ENCODE data around the gene SLC4A1. TPM values are rescaled to one million over a fixed set of nuclear protein-coding genes. Genes with fewer than 3 reads are reported as not detected.
"Not testable (repeated sequence)": the region's sequence is repeated elsewhere in the genome, so short reads cannot be mapped to it uniquely, and the experiment has no call there.

Gene SLC4A1
- total RNA-seq, 2 experiments from 2014 or later = not detected

- POLR2A ChIA-PET = interaction anchor here (0.5 to 1.2 kb wide), 3 partner anchors 11 to 38 kb away, joined by 3 to 5 read pairs (median 4); no protein-coding TSS in a partner anchor
Observed at GRCh38 chr17:44258811-44259351, 9.1 kb downstream of the SLC4A1 start.

DNA sequence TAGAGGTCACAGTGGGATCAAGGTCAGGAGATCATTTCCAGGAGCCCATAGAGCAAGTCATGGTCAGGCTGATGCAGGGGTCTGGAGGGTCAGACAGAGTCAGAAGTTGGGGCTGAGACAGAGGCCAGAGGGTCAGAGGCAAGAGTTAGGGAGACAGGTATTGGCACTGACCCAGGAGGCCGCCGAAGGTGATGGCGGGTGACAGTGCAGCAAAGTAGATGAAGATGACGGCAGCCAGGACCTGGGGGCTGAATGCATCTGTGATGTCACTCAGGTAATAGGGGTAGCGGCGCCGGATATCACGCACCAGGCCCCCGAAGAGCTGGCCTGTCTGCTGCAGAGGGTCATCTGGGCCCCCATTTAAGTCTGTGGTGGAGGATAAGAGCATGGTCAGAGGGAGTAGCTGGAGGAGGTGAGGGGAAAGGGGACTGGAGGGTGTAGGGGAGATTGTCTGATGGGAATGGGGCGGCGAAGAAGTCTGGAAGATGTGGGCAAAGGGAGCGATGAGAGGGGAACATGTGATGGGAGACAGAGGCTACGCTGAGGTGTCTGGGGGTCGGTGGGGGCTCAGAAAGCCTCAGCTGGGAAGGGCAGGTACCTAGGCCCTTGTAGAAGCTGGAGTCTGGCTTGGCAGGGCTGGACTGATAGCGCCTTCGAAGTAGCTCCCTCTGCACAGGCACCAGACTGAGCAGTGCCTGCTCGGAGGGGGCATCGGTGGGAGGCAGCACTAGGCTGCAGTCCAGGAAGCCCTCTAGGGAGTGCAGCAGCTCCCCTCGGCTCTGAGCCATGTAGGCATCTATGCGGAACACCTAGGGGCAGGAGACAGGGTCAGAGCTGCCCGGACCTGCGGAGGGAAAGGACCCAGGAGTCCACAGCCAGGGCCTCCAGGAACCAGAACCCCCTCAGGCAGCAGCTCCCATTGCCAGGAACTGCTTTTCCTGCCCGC lies 9.8 kb downstream of the SLC4A1 start:
- Mint-ChIP-seq H3K9me3 (no peaks in the 10 kb centered on the region), H3K36me3 (no peaks in the 10 kb centered on the region), H3K27me3 (peaks cover 2% of the 10 kb centered on the region), H3K27ac (no peak overlapping the region), H3K4me1 (no peaks in the 10 kb centered on the region), H3K4me3 (no peak overlapping the region)
- DNase-seq = no peak
- POLR2A ChIA-PET = interaction anchor here (1.2 kb wide), 1 partner anchor 37 kb away, joined by 4 read pairs; no protein-coding TSS in a partner anchor
- ATAC-seq (ENCODE audit: low read depth) = no peak

More at GRCh38 chr17:44258811-44259351, 9.1 kb downstream of the SLC4A1 start:
- Mint-ChIP-seq H3K9me3 (no peaks in the 10 kb centered on the region), H3K4me1 (peaks cover 5% of the 10 kb centered on the region), H3K4me3 (no peak overlapping the region), H3K27me3 (peaks cover 2% of the 10 kb centered on the region), H3K27ac (no peak overlapping the region), H3K36me3 (no peaks in the 10 kb centered on the region)
- ATAC-seq (ENCODE audit: low read depth) (no peak), DNase-seq (no peak)

DNA sequence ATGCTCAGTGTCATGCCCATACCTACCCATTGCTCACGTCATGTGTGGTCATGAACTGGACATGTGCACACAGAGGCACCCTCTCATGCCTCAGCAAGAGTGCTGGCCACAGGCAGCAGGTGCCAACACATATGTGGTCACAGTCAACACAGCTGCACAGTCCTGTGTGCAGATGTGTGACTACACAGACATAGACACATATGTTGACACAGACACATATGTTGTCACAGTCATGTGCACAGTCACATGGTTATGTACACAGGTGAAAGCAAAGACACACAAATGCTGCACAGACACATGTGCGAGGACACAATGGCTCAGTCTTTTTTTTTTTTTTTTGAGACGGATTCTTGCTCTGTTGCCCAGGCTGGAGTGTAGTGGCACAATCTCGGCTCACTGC lies 11.3 kb downstream of the SLC4A1 start:
- Mint-ChIP-seq H3K9me3 (no peaks in the 10 kb centered on the region), H3K4me3 (no peak overlapping the region), H3K27ac (no peak overlapping the region), H3K36me3 (no peaks in the 10 kb centered on the region), H3K27me3 (peaks cover 4% of the 10 kb centered on the region), H3K4me1 (no peaks in the 10 kb centered on the region)
- no peak for DNase-seq
- POLR2A ChIA-PET = no interaction called here
- no peak for ATAC-seq (ENCODE audit: low read depth)

- POLR2A ChIA-PET = no interaction called here
- Mint-ChIP-seq H3K36me3 (no peaks in the 10 kb centered on the region), H3K4me1 (no peaks in the 10 kb centered on the region), H3K27ac (no peak overlapping the region), H3K27me3 (peaks cover 4% of the 10 kb centered on the region), H3K9me3 (no peaks in the 10 kb centered on the region), H3K4me3 (no peak overlapping the region)
- no peak for ATAC-seq (ENCODE audit: low read depth)
- DNase-seq = no peak
Observed at GRCh38 chr17:44255915-44256314, 12.0 kb downstream of the SLC4A1 start.

- Mint-ChIP-seq H3K4me3 (no peak overlapping the region), H3K4me1 (no peaks in the 10 kb centered on the region), H3K27me3 (peaks cover 4% of the 10 kb centered on the region), H3K9me3 (no peaks in the 10 kb centered on the region), H3K27ac (no peak overlapping the region), H3K36me3 (no peaks in the 10 kb centered on the region)
- POLR2A ChIA-PET = no interaction called here
- DNase-seq = no peak
- ATAC-seq (ENCODE audit: low read depth) = no peak
Observed at GRCh38 chr17:44254361-44255095, 13.4 kb downstream of the SLC4A1 start.

- H3K9me3 Mint-ChIP-seq = no peaks in the 10 kb centered on the region
- POLR2A ChIA-PET = no interaction called here
- no peak overlapping the region for H3K27ac Mint-ChIP-seq
- peaks cover 4% of the 10 kb centered on the region for H3K27me3 Mint-ChIP-seq
- H3K4me3 Mint-ChIP-seq = no peak overlapping the region
- H3K36me3 Mint-ChIP-seq = no peaks in the 10 kb centered on the region
- DNase-seq (no peak), ATAC-seq (ENCODE audit: low read depth) (no peak)
- peaks cover 7% of the 10 kb centered on the region for H3K4me1 Mint-ChIP-seq
Observed at GRCh38 chr17:44253006-44253405, 14.9 kb downstream of the SLC4A1 start.

GRCh38 chr17:44251062-44251461 lies 16.9 kb downstream of the SLC4A1 start:
- DNase-seq = no peak
- Mint-ChIP-seq H3K27me3 (peaks cover 4% of the 10 kb centered on the region), H3K9me3 (no peaks in the 10 kb centered on the region), H3K27ac (no peak overlapping the region), H3K4me1 (peaks cover 26% of the 10 kb centered on the region), H3K4me3 (no peak overlapping the region), H3K36me3 (no peaks in the 10 kb centered on the region)
- ATAC-seq (ENCODE audit: low read depth) = no peak
- POLR2A ChIA-PET = interaction anchor here (6.3 kb wide), 1 partner anchor 31 kb away, joined by 82 read pairs; the partner anchor contains the start of gene UBTF

DNA sequence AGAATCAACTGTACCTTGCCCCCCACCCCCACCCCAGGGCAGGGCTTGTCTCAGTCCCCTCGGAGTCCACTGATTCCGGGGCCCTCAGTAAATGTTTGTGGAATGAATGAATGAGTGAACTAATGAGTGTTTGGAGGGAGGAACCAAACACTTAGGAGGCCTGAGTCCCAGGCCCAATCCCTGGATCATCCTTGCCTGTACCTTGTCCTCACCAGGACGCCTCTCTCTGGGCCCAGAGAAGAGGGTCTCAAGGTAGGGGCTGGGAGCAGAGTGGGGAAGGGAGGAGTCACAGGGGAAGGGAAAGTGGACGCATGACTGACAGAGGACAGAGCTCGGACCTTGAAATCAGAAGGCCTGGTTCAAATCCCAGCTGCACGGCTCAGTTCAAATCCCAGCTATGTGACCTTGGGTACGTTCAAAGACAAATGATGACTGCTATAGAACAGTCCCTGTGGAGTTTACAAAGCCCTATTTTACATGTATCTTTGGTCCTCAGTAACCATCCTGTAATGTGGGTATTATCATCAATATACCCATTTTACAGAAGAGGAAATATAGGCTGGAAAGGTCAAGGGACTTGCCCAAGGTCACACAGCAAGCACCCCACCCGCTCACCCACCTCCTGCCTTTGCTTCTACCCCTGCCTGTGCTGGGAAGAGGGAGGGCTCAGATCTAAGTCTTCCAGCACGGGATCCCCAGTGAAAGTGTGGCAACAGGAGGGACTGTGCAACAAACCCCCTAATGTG lies 18.3 kb downstream of the SLC4A1 start:
- H3K27ac Mint-ChIP-seq = peak overlapping the region; percentile 21

GRCh38 chr17:44247876-44248736 lies 19.8 kb downstream of the SLC4A1 start:
- H3K27me3 Mint-ChIP-seq = peaks cover 2% of the 10 kb centered on the region
- POLR2A ChIA-PET = interaction anchor here (0.7 to 6.3 kb wide), 6 partner anchors 11 to 1444 kb away, joined by 3 to 82 read pairs (median 4); partner anchors contain the start of genes RUNDC3A and UBTF
- H3K36me3 Mint-ChIP-seq = no peaks in the 10 kb centered on the region
- H3K4me1 Mint-ChIP-seq = peaks cover 37% of the 10 kb centered on the region
- no peaks in the 10 kb centered on the region for H3K9me3 Mint-ChIP-seq
- DNase-seq (no peak), ATAC-seq (ENCODE audit: low read depth) (no peak)
- peak overlapping the region; percentile 88 for H3K27ac Mint-ChIP-seq
- peak overlapping the region; percentile 49 for H3K4me3 Mint-ChIP-seq

More for the DNA sequence above, 18.3 kb downstream of the SLC4A1 start:
- POLR2A ChIA-PET = interaction anchor here (6.3 kb wide), 1 partner anchor 29 kb away, joined by 82 read pairs; the partner anchor contains the start of gene UBTF
- Mint-ChIP-seq H3K4me1 (peaks cover 36% of the 10 kb centered on the region), H3K4me3 (no peak overlapping the region), H3K27me3 (peaks cover 2% of the 10 kb centered on the region), H3K36me3 (no peaks in the 10 kb centered on the region), H3K9me3 (no peaks in the 10 kb centered on the region)
- DNase-seq = no peak
- no peak for ATAC-seq (ENCODE audit: low read depth)

DNA sequence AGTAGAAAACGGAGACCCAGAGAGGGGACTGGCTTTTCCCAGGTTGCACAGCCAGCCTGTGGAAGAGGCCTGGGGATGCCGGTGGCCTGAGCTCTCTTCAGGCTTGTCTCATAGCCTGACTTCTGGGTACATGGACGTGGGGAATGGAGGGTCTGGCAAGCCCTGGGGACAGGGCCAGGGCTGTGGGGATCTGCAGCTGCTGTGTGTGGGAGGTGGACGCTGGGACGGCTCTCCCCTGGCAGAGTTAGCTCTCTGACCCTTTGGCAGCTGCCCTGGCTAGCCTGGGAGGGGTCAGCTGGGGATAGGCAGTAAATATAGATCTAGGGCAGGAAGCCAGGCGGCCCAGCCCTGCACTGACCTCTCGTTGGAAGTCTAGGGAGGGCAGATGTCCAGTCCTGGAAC lies 20.5 kb downstream of the SLC4A1 start:
- Mint-ChIP-seq H3K36me3 (no peaks in the 10 kb centered on the region), H3K4me3 (peak overlapping the region; percentile 25), H3K4me1 (peaks cover 37% of the 10 kb centered on the region), H3K27ac (peak overlapping the region; percentile 88), H3K9me3 (no peaks in the 10 kb centered on the region), H3K27me3 (peaks cover 2% of the 10 kb centered on the region)
- POLR2A ChIA-PET = interaction anchor here (0.9 to 6.3 kb wide), 8 partner anchors 12 to 78 kb away, joined by 3 to 82 read pairs (median 4); partner anchors contain the start of genes RUNDC3A, SLC25A39 and UBTF
- ATAC-seq (ENCODE audit: low read depth) = no peak
- no peak for DNase-seq

DNA sequence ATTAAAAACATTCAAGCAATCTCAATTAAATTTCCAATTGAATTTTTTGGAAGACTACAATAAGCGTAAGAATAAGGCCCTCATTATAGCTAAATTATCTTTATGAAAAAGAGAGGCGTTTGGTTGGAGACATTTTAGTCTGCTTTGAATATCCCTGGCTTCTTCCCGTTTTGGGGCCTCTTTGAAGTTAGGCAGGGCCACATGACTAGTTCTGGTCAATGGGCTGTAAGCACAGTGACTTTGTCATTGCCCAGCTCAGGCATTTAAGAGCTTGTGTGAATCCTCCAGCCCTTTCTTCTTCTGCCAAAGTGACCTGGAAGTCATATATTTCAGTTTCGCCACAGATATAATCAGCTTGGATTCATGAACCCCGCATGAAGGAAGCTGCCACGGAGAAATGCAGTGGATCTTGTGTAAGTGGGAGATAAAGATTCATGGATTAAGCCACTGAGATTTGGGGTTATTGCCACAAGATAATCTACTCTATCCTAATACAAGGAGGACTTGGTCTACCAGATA lies 26.8 kb downstream of the SLC4A1 start:
- no peak for ATAC-seq (ENCODE audit: low read depth)
- H3K4me1 Mint-ChIP-seq = peaks cover 14% of the 10 kb centered on the region
- no peak for DNase-seq
- no peak overlapping the region for H3K27ac Mint-ChIP-seq
- POLR2A ChIA-PET = interaction anchor here (0.6 to 1.3 kb wide), 4 partner anchors 18 to 99 kb away, joined by 3 to 5 read pairs (median 4); no protein-coding TSS in a partner anchor
- no peaks in the 10 kb centered on the region for H3K9me3 Mint-ChIP-seq
- no peaks in the 10 kb centered on the region for H3K36me3 Mint-ChIP-seq
- no peaks in the 10 kb centered on the region for H3K27me3 Mint-ChIP-seq
- no peak overlapping the region for H3K4me3 Mint-ChIP-seq

DNA sequence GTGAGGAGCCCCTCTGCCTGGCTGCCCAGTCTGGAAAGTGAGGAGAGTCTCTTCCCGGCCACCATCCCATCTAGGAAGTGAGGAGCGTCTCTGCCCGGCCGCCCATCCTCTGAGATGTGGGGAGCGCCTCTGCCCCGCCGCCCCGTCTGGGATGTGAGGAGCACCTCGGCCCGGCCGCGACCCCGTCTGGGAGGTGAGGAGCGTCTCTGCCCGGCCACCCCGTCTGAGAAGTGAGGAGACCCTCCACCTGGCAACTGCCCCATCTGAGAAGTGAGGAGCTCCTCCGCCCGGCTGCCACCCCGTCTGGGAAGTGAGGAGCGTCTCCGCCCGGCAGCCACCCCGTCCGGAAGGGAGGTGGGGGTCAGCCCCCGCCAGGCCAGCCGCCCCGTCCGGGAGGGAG lies 30.0 kb downstream of the SLC4A1 start:
- DNase-seq; POLR2A ChIA-PET; H3K4me3 Mint-ChIP-seq; H3K36me3 Mint-ChIP-seq; ATAC-seq (ENCODE audit: low read depth); H3K27ac Mint-ChIP-seq; H3K9me3 Mint-ChIP-seq; H3K4me1 Mint-ChIP-seq; H3K27me3 Mint-ChIP-seq: not testable (repeated sequence)

All from activated naive CD8-positive, alpha-beta T cell treated with anti-CD3 and anti-CD28 coated beads, Interleukin-2, amount 10 ng/mL, durations not matched to agents 7 days and 5 days (primary cell).